CD4-positive, alpha-beta T cell treated with Interleukin-6 for 4 hours (primary cell): ENCODE data around the gene IL1RAPL2.
"Not testable (repeated sequence)": the region's sequence is repeated elsewhere in the genome, so short reads cannot be mapped to it uniquely, and the experiment has no call there.

ENCODE experiments used
- DNase-seq: peaks from one replicate; pipeline ENCODE4 v3.0.0-alpha.2; 2020; ENCODE audit warnings: mixed read lengths

IL1RAPL2 gene

GRCh38 chrX:104677517-104677916 lies 111.5 kb downstream of the IL1RAPL2 start:
- DNase-seq: not testable (repeated sequence)

DNA sequence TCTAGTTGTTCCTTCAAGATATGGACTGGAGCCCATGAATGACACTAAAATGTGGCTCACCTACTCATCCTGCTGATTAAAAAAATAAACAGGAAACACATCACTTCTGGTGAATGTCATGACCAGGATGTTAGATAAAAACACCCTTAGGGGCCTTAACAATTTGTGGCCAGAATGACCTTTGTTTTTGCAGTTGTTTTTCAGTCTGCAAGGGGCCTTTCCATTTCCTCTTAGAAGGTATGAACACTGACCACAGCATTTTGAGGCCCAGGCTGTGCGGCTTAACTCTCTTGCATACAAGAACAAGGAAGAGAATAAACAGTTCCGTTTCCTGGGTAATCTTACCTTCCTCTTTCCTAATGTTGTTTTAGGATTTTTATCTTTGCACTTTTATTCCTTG lies 113.2 kb downstream of the IL1RAPL2 start:
- DNase-seq: no peak

DNA sequence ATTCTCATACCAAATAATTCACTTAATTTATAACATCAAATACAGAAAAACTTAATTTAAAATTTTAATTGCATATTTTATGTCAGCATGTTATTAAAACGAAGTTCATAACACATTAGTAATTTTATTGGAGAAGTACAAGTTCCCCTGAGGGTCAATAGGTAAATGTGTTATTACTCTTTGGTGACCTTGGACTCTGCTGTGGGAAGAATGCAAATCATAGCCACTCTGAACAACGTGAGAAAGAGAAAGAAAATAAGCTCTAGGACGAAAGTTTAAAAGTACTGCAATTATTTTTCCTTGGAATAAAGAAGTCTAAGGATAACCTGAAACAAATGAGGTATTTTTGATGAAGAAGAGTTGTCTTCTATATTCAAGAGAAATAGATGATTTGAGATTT lies 115.2 kb downstream of the IL1RAPL2 start:
- DNase-seq: no peak

- DNase-seq: no peak
These were observed 118.1 kb downstream of the IL1RAPL2 start for GRCh38 chrX:104684077-104684476.

- DNase-seq: no peak
These were observed 129.6 kb downstream of the IL1RAPL2 start for GRCh38 chrX:104695593-104695992.

- no peak for DNase-seq
These were observed 130.7 kb downstream of the IL1RAPL2 start for GRCh38 chrX:104696667-104697066.

DNA sequence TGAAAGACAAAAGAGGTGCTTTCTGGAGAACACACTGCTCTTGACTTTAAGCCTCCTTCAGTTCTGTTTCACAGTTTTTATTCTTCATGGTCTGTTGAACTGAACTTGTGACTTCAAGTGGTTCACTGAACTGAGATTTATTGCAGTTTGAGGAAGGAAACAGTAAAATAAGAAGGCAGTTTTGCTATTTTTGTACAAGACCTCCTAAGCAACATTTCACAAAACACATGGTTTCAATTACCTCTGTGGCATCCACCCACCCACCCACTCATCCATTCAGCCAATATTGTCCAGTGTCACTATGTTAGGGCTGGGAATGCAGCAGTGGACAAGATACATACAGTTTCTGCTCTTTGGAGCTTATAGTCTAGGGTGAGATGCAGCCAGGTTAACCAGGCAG lies 131.3 kb downstream of the IL1RAPL2 start:
- DNase-seq: no peak

DNA sequence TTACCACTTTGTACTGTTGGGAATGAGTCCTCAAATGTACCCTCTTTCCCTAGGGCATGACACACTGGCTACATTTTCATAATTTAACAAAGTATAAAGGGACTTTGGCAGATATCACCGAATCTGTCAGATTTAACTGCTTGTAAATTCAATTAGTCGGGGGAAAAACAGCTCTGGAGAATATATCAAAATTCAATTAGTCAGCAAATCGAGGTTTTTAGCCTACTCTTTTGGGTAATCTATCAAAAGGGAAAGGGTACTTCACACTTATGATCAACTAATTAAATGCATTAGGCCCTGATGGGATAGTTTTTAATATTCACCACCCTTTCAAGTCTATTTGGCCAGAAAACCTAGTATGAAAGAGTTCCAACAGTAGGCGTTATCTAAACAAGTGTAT lies 141.0 kb downstream of the IL1RAPL2 start:
- DNase-seq: no peak

GRCh38 chrX:104707572-104707971 lies 141.6 kb downstream of the IL1RAPL2 start:
- no peak for DNase-seq

GRCh38 chrX:104712515-104712914 lies 146.5 kb downstream of the IL1RAPL2 start:
- no peak for DNase-seq

DNA sequence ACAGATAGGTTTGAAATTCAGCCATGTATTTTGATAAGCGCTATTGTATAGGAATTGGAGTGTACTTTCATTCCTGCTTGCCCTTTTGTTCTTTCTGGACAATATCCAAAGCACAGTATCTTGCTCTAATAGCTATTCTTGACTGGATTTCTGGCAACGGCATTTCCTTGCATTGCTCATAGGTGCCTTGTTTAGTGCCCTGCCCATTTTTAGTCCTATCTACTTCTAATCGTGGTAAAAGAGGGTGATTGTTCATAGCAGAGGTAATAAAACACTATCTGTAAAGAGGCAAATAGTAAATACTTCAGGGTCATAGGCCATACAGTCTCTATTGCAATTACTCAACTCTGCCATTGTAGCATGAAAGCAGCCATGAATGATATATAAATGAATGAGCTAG lies 155.9 kb downstream of the IL1RAPL2 start:
- DNase-seq: no peak

DNA sequence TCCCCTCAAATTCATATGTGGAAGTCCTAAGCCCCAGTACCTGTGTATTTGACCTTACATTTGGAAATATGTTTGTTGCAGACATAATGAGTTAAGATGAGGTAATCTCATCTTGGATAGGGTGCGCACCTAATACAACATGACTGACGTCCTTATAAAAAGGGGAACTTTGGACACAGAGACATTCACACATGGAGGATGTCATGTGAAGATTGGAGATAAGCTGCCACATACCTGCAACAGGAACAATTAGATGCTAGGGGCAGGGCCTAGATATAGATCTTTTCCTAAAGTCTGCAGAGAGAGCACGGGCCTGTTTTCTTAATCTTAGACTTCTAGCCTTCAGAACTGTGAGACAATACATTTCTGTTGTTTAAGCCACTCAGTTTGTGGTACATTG lies 162.5 kb downstream of the IL1RAPL2 start:
- DNase-seq: no peak

- DNase-seq: no peak
These were observed 176.4 kb downstream of the IL1RAPL2 start for GRCh38 chrX:104742355-104742754.

DNA sequence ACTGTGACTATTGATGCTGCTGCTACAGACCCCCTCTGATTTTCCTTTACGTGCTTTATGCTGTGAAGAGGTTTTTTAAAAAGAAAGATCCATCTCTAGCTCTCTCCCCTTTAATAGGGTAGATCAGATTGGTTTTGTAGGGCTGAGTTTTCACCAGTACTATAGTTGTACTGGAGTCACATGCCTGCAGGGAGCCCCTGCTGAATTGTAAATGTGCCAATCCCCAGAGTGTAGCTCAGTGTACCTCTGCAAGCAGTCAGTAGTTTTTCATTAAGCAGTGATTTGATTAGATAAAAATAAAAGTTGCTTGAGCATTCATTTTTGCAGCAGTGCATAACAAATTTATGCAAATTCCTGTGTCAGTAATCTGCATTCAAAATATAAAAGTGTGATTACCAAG lies 179.2 kb downstream of the IL1RAPL2 start:
- DNase-seq: no peak

GRCh38 chrX:104749951-104750610 lies 184.1 kb downstream of the IL1RAPL2 start:
- no peak for DNase-seq

GRCh38 chrX:104762641-104763040 lies 196.6 kb downstream of the IL1RAPL2 start:
- no peak for DNase-seq

- DNase-seq: no peak
These were observed 223.8 kb downstream of the IL1RAPL2 start for GRCh38 chrX:104789784-104790183.

DNA sequence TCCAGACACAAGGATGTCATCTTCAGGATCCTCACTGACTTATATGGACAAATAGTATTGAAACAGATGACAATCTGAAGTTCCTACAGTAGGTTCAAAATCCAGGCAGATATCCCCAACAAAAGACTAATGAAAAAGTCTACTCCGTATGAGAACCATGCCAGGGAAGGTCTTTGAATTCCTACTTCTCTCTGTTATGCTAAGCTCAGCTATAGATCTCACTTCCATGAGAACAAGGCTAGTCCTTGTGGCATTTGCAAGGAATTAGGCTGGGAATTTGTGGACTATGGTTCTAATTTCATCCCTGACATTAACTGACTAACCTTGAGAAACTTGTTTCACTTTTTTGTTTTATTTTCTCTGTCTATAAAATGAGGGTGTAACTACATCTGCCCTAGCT lies 229.8 kb downstream of the IL1RAPL2 start:
- DNase-seq: no peak

GRCh38 chrX:104803219-104803618 lies 237.2 kb downstream of the IL1RAPL2 start:
- DNase-seq: no peak

DNA sequence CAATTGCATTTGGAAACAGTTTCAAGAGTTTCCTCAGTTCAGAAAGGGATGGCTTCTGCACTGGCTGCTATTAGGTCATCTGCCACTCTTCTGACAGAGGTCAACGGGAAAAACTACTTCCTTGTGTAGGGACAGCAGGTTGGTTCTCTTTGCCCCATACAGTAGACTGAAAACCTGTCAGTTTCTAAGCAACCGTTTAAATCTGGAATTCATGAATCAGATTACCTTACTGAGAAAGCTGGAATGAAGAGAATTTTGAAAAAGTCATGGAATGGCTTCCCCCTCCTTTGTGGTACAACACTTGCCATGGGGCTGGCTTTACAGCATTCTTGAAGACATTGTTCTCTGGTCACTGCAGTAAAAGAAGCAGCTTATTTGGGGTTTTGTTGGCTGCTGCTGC lies 240.3 kb downstream of the IL1RAPL2 start:
- no peak for DNase-seq

DNA sequence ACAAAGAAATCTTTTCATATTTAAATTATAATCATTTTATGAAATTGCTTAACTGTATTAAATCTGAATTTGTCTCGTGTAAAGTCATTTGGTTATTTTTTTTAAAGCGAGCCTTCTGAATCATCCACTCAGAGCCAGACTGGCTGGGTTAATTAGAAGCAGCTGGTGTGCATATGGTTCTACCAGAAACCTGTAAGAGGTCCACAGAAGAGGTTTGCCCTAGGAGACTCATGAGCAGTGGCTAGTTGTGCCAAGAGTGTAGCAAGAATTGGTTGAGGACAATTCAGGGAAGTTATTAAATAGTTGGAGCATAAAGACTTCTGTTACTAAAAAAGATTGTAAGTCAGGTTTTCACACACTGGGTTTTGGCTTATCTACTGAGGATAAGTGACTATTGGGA lies 267.4 kb downstream of the IL1RAPL2 start:
- DNase-seq: no peak

DNA sequence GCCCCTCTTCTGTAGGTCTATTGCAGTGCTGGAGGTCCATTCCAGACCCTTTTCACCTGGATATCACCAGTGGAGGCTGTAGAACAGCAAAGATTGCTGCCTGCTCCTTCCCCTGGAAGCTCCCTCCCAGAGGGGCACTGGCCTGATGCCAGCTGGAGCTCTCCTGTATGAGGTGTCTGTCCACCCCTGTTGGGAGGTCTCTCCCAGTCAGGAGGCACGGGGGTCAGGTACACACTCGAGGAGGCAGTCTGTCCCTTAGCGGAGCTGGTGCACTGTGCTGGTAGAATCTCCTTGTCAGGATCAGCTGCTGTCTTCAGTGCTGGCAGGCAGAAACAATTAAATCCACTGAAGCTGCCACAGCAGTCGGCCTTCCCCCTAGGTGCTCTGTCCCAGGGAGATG lies 276.6 kb downstream of the IL1RAPL2 start:
- DNase-seq: no peak

GRCh38 chrX:104852241-104852640 lies 286.2 kb downstream of the IL1RAPL2 start:
- no peak for DNase-seq

GRCh38 chrX:104854188-104854587 lies 288.2 kb downstream of the IL1RAPL2 start:
- no peak for DNase-seq

- DNase-seq: no peak
These were observed 288.9 kb downstream of the IL1RAPL2 start for GRCh38 chrX:104854790-104855340.
